Measurements from ENCODE around the gene PRKAA2. TPM values are rescaled to one million over a fixed set of nuclear protein-coding genes. Genes with fewer than 3 reads are reported as not detected.

PRKAA2 gene
- total RNA-seq, 2 donors from 2014 or later: 0.19 TPM; not detected in 1

DNA sequence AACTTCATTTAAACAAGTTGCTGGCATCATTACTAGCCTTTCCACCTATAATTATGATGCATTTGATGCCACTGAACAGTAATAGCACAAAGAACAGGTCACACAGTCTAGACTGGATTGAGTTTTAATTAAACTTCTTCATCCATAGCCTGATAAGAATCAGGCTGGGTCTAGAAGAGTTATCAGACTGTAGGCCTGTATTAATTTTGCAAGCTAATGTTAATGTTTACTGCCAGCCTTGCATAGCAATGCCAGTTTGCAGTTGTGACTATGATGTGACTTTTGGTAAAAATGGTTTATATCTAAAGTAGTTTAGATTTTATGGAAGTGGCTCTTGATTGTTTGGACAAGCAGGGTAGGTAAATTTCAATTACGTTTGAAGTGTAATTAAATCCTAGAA lies 68.0 kb downstream of the PRKAA2 start:
- Mint-ChIP-seq H3K27me3 (peaks cover 7% of the 10 kb centered on the region), H3K4me1 (no peaks in the 10 kb centered on the region), H3K4me3 (no peak overlapping the region), H3K36me3 (ENCODE audit: low read depth) (no peaks in the 10 kb centered on the region), H3K27ac (no peak overlapping the region), H3K9me3 (no peaks in the 10 kb centered on the region)
- no peak for ATAC-seq (replicated peaks)

DNA sequence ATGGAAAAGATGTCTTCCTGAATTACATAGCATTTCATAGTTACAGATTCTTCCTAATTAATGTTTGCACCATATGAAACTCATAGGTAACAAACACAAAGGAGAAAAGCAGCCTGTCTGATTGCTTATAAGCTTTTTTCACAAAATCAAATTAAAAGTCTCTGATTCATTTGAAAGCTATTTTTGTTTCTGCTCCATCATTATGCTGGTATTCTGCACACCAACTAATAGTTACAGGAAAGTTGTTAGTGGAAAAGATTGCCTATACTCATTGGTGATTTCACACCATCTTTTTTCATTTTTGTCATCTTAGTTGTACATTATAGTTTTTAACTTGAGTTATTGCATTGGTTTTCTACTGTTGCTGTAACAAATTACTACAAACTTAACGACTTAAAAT lies 70.0 kb downstream of the PRKAA2 start:
- Mint-ChIP-seq H3K9me3 (no peaks in the 10 kb centered on the region), H3K4me3 (no peak overlapping the region), H3K4me1 (no peaks in the 10 kb centered on the region), H3K27ac (no peak overlapping the region), H3K36me3 (ENCODE audit: low read depth) (no peaks in the 10 kb centered on the region), H3K27me3 (peaks cover 4% of the 10 kb centered on the region)
- no peak for ATAC-seq (replicated peaks)

DNA sequence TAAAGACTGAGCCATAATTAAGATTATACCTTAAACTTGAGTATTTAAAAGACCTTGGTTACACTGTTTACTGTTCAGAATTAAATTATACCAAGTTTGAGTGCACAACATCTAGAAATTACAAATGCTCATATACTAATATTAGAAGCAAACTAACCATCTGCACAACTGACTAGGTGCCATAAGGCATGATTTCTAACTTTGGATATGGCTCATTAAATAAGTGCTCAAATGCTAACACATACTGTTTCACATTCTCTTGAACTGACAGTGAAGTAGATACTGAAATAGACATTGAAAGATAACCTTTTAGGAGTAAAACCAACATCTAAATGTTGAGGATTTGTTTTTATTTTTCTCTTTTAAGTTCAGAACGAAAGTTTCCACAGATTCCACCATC lies 74.1 kb downstream of the PRKAA2 start:
- H3K27ac Mint-ChIP-seq: no peak overlapping the region
- no peak overlapping the region for H3K4me3 Mint-ChIP-seq
- no peaks in the 10 kb centered on the region for H3K36me3 Mint-ChIP-seq (ENCODE audit: low read depth)
- no peak for ATAC-seq (replicated peaks)
- no peaks in the 10 kb centered on the region for H3K9me3 Mint-ChIP-seq
- H3K27me3 Mint-ChIP-seq: peaks cover 19% of the 10 kb centered on the region
- H3K4me1 Mint-ChIP-seq: no peaks in the 10 kb centered on the region

- Mint-ChIP-seq H3K27ac (no peak overlapping the region), H3K36me3 (ENCODE audit: low read depth) (no peaks in the 10 kb centered on the region), H3K4me3 (no peak overlapping the region)
Observed at GRCh38 chr1:56726706-56727105, 81.6 kb downstream of the PRKAA2 start.

GRCh38 chr1:56728964-56729363 lies 83.8 kb downstream of the PRKAA2 start:
- Mint-ChIP-seq H3K27me3 (peaks cover 41% of the 10 kb centered on the region), H3K27ac (no peak overlapping the region)
- no peak for ATAC-seq (replicated peaks)

More at GRCh38 chr1:56726706-56727105, 81.6 kb downstream of the PRKAA2 start:
- Mint-ChIP-seq H3K9me3 (no peaks in the 10 kb centered on the region), H3K27me3 (peaks cover 45% of the 10 kb centered on the region), H3K4me1 (no peaks in the 10 kb centered on the region)
- no peak for ATAC-seq (replicated peaks)

GRCh38 chr1:56745231-56745630 lies 100.1 kb downstream of the PRKAA2 start:
- Mint-ChIP-seq H3K27ac (no peak overlapping the region), H3K27me3 (no peaks in the 10 kb centered on the region), H3K36me3 (ENCODE audit: low read depth) (no peaks in the 10 kb centered on the region), H3K9me3 (no peaks in the 10 kb centered on the region), H3K4me3 (no peak overlapping the region), H3K4me1 (no peaks in the 10 kb centered on the region)
- no peak for ATAC-seq (replicated peaks)

More at GRCh38 chr1:56728964-56729363, 83.8 kb downstream of the PRKAA2 start:
- Mint-ChIP-seq H3K4me3 (no peak overlapping the region), H3K36me3 (ENCODE audit: low read depth) (no peaks in the 10 kb centered on the region), H3K9me3 (no peaks in the 10 kb centered on the region), H3K4me1 (no peaks in the 10 kb centered on the region)

DNA sequence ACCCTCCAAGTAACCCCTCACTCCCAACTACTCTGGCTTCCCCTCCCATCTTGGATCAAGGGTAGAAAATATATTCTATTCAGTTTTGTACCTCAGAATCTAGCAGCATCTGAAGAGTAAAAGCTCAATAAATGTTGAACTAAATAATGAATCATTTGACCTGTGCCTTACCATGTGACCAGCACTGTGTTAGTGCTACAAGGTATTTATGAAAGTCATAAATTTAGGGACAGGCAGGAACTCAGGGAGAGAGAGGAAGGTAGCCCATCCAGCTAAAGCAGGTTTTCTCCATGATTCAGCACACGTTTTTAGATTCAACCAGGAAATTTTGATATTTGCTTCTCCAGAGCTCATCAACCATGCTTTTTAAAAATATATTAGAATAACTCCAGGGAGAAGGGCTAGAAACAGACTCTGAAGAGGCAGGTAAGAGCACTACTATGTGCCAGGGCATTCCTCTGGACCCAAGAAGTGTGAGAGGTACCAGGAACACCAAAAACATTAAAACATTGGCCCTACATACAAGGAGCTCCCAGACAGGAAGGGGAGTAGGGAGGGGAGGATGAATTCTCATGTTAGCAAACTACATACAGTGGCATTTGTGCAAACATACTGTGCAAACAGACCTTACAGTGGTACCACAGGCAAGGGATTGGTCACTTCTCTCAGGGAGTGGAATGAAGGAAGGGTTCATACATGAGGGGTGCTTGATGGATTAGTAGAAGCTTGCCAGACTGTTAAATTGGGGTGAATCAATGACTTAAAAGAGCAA lies 109.8 kb downstream of the PRKAA2 start:
- H3K9me3 Mint-ChIP-seq: no peaks in the 10 kb centered on the region
- no peaks in the 10 kb centered on the region for H3K4me1 Mint-ChIP-seq
- H3K27ac Mint-ChIP-seq: no peak overlapping the region
- no peak for ATAC-seq (replicated peaks)
- H3K36me3 Mint-ChIP-seq (ENCODE audit: low read depth): no peaks in the 10 kb centered on the region
- peaks cover 25% of the 10 kb centered on the region for H3K27me3 Mint-ChIP-seq
- no peak overlapping the region for H3K4me3 Mint-ChIP-seq

GRCh38 chr1:56755911-56756310 lies 110.8 kb downstream of the PRKAA2 start:
- H3K4me3 Mint-ChIP-seq: no peak overlapping the region
- no peak for ATAC-seq (replicated peaks)
- no peak overlapping the region for H3K27ac Mint-ChIP-seq
- no peaks in the 10 kb centered on the region for H3K36me3 Mint-ChIP-seq (ENCODE audit: low read depth)
- H3K4me1 Mint-ChIP-seq: no peaks in the 10 kb centered on the region
- H3K27me3 Mint-ChIP-seq: peaks cover 25% of the 10 kb centered on the region
- H3K9me3 Mint-ChIP-seq: no peaks in the 10 kb centered on the region

GRCh38 chr1:56758135-56758534 lies 113.0 kb downstream of the PRKAA2 start:
- H3K27ac Mint-ChIP-seq: no peak overlapping the region
- no peaks in the 10 kb centered on the region for H3K9me3 Mint-ChIP-seq
- ATAC-seq (replicated peaks): no peak
- no peak overlapping the region for H3K4me3 Mint-ChIP-seq
- peaks cover 15% of the 10 kb centered on the region for H3K27me3 Mint-ChIP-seq
- H3K36me3 Mint-ChIP-seq (ENCODE audit: low read depth): no peaks in the 10 kb centered on the region
- no peaks in the 10 kb centered on the region for H3K4me1 Mint-ChIP-seq

DNA sequence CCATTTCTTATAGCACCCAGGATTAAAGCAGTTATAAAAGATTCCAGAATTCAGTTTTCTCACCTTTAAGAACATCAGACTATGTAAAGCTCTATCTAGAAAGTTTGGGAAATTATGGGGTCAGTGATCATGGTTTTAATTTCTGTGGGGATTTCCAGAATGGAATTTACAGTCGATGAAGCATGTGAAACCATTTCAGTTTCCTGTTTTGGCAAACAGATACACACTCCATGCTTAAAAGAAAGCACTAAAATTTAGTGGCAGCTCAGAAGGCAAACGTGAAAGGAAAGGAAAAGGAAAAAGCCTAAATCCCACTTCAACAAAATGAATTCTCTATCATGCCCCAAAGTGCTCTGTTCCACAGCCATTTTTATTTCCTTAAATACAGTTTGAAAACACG lies 113.7 kb downstream of the PRKAA2 start:
- Mint-ChIP-seq H3K27ac (no peak overlapping the region), H3K4me1 (no peaks in the 10 kb centered on the region), H3K36me3 (ENCODE audit: low read depth) (no peaks in the 10 kb centered on the region), H3K4me3 (no peak overlapping the region), H3K9me3 (no peaks in the 10 kb centered on the region), H3K27me3 (peaks cover 15% of the 10 kb centered on the region)
- ATAC-seq (replicated peaks): no peak

Other genes starting within 250 kb of the PRKAA2 start
- not detected for gene PLPP3, start 65.8 kb upstream of the PRKAA2 start, total RNA-seq
- not detected for gene FYB2, start 174.1 kb downstream of the PRKAA2 start, total RNA-seq
- gene C8A, start 209.5 kb downstream of the PRKAA2 start, total RNA-seq: not detected

Data from activated T-helper 17 cell treated with anti-CD3 and anti-CD28 coated beads, Interleukin-2, amount 50 U/mL, for 72 hours (primary cell).